Osteocyte (in vitro differentiated cells): ENCODE measurements around the gene HTR5A. TPM values are rescaled to one million over a fixed set of nuclear protein-coding genes. Genes with fewer than 3 reads are reported as not detected.
A peak's percentile ranks its signal among the peaks of the same experiment; 100 is the strongest.

ENCODE experiments used
- DNase-seq: peaks from one replicate; pipeline ENCODE4 v3.0.0; 2021; ENCODE audit warnings: mixed read lengths; ENCODE audit not compliant: unreplicated experiment; ENCODE audit errors: extremely low spot score
- H3K27ac Mint-ChIP-seq: one replicate; pipeline ENCODE4 v1.8.0; 2021; ENCODE audit warnings: mild to moderate bottlenecking, mixed read lengths; ENCODE audit not compliant: unreplicated experiment
- H3K27me3 Mint-ChIP-seq: one replicate; pipeline ENCODE4 v1.8.0; 2021; ENCODE audit warnings: mixed read lengths; ENCODE audit not compliant: unreplicated experiment
- H3K36me3 Mint-ChIP-seq: one replicate; pipeline ENCODE4 v1.8.0; 2021; ENCODE audit warnings: mixed read lengths; ENCODE audit not compliant: unreplicated experiment
- H3K4me1 Mint-ChIP-seq: one replicate; pipeline ENCODE4 v1.8.0; 2021; ENCODE audit warnings: mixed read lengths; ENCODE audit not compliant: unreplicated experiment
- H3K4me3 Mint-ChIP-seq: one replicate; pipeline ENCODE4 v1.8.0; 2021; ENCODE audit warnings: mild to moderate bottlenecking, moderate library complexity, mixed read lengths; ENCODE audit not compliant: unreplicated experiment
- H3K9me3 Mint-ChIP-seq: one replicate; pipeline ENCODE4 v1.8.0; 2021; ENCODE audit warnings: mixed read lengths; ENCODE audit not compliant: unreplicated experiment
- total RNA-seq: library from RNA; stranded (reverse); gene quantifications from 2 replicates; pipeline ENCODE4 v1.2.1, GENCODE V29; 2021
- TF ChIP-seq, protein P1 (sequence below): fragments of 200-600 bp; sonication (generic); IDR thresholded peaks from 2 replicates; pipeline ENCODE4 v1.5.0; 2021; ENCODE audit warnings: antibody characterized with exemption, mild to moderate bottlenecking, moderate library complexity

HTR5A gene
- total RNA-seq, 1 donor from 2014 or later, result not detected

DNA sequence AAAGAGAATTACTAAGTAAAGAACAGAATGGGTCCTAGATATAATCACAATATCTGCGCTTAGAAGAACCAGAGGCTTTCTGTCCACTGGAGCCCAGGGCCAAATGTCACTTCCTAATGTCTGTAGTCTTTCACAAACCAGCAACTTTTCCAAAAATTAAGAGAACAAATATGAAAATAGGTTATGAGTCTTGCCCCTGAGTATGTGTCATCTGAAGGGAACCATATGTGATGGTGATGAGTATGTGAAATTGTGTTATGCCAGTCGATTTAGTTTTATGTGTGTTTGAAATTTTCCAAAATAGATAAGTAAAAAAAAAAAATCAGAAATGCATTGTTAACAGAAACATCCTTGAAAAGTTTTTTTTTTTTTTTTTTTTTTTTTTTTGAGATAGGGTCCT is 15.4 kb upstream of the HTR5A start:
- no peaks in the 10 kb centered on the region for H3K27me3 Mint-ChIP-seq
- H3K4me3 Mint-ChIP-seq, result no peak overlapping the region
- no peaks in the 10 kb centered on the region for H3K4me1 Mint-ChIP-seq
- DNase-seq, result no peak
- H3K9me3 Mint-ChIP-seq, result no peaks in the 10 kb centered on the region
- no peak overlapping the region for H3K27ac Mint-ChIP-seq
- H3K36me3 Mint-ChIP-seq, result no peaks in the 10 kb centered on the region
- TF ChIP-seq, protein P1, sequence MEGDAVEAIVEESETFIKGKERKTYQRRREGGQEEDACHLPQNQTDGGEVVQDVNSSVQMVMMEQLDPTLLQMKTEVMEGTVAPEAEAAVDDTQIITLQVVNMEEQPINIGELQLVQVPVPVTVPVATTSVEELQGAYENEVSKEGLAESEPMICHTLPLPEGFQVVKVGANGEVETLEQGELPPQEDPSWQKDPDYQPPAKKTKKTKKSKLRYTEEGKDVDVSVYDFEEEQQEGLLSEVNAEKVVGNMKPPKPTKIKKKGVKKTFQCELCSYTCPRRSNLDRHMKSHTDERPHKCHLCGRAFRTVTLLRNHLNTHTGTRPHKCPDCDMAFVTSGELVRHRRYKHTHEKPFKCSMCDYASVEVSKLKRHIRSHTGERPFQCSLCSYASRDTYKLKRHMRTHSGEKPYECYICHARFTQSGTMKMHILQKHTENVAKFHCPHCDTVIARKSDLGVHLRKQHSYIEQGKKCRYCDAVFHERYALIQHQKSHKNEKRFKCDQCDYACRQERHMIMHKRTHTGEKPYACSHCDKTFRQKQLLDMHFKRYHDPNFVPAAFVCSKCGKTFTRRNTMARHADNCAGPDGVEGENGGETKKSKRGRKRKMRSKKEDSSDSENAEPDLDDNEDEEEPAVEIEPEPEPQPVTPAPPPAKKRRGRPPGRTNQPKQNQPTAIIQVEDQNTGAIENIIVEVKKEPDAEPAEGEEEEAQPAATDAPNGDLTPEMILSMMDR, result no peak

DNA sequence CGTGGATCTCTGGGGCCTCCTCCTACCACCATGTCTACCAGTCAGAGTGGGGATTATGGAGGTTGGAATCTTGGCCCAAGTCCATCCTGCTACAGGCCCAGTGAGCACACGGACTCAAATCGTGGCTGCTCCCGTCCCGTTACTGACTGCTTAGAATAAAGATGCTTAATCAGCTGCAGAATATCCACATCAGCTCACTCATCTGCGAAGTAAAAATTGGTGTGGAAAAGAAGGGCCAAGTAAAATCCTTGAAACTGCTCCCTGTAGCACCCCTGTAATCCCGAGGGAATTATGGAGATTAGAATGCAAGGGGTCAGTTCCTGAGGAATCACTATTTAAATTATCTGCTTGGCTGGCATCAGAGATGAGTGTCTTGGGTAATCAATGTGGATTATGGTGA is 13.0 kb upstream of the HTR5A start:
- H3K4me3 Mint-ChIP-seq, result no peak overlapping the region
- no peaks in the 10 kb centered on the region for H3K27me3 Mint-ChIP-seq

DNA sequence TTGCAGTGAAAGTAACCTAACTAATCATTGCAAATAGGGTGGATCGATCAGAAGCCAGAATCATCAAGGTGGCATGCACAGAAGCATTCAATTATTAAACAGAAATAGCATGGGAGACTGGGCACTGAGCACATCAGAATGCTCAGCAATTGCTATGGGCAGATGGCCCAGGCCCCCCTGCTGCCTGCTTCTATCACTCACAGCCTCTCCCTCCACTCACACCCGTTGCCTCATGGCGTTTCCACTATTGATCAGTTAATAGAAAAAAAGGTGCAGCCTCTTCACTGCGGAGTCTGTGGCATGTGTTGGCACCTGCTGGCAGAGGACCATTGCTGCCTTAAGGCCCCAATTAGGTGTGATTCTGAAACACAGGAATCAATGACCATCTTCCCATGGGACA is 11.2 kb upstream of the HTR5A start:
- H3K9me3 Mint-ChIP-seq, result no peaks in the 10 kb centered on the region
- no peak for DNase-seq
- no peaks in the 10 kb centered on the region for H3K4me1 Mint-ChIP-seq
- H3K36me3 Mint-ChIP-seq, result no peaks in the 10 kb centered on the region
- H3K27ac Mint-ChIP-seq, result no peak overlapping the region
- H3K27me3 Mint-ChIP-seq, result no peaks in the 10 kb centered on the region
- H3K4me3 Mint-ChIP-seq, result no peak overlapping the region
- TF ChIP-seq, protein P1, result no peak

More for the DNA sequence above, 13.0 kb upstream of the HTR5A start:
- H3K27ac Mint-ChIP-seq, result no peak overlapping the region
- DNase-seq, result no peak
- H3K9me3 Mint-ChIP-seq, result no peaks in the 10 kb centered on the region
- no peaks in the 10 kb centered on the region for H3K36me3 Mint-ChIP-seq
- TF ChIP-seq, protein P1, result no peak
- H3K4me1 Mint-ChIP-seq, result no peaks in the 10 kb centered on the region

DNA sequence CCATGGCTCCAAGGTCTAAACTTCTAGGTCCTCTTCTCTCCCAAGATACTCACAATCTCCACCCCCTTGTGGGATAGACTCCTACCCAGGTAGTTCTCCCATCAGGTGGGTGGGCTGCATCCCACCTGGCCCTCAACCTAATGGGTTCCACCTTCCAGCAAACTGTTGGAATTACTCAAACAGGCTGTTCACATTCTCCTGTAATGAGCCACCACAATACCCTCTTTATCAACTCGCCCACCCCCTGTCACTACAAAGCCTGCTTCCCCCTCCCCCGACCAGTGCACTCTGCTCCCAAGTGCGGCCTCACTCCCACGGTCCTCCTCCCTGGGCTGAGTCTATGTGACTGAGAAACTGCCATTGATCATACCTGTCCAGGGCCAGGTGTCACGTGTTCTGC is 10.4 kb upstream of the HTR5A start:
- Mint-ChIP-seq H3K27me3 (no peaks in the 10 kb centered on the region), H3K36me3 (no peaks in the 10 kb centered on the region), H3K4me1 (no peaks in the 10 kb centered on the region), H3K4me3 (no peak overlapping the region), H3K9me3 (no peaks in the 10 kb centered on the region), H3K27ac (no peak overlapping the region)
- DNase-seq, result peak; percentile 36
- TF ChIP-seq, protein P1, result no peak

DNA sequence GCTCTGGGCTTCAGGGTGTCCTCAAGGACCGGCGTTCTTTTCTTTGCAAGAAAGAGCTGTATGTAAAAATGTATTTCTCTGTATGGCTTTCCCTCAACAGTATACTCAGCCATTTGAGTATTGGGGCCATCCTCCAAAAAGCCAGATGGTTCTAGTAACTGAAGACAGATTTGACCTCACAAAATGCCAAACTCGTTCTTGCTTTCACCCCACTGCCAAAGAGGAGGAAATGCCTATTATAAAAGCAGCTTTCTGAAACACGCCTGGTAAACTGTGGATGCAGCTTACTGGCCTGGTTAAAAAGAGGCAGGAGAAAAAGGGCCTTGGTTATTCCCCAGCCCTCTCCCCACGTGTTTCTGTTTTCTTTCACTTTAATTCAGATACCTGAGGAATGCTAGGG is 7.7 kb upstream of the HTR5A start:
- H3K9me3 Mint-ChIP-seq, result no peaks in the 10 kb centered on the region
- H3K4me3 Mint-ChIP-seq, result no peak overlapping the region
- no peak for DNase-seq
- no peaks in the 10 kb centered on the region for H3K27me3 Mint-ChIP-seq
- H3K27ac Mint-ChIP-seq, result no peak overlapping the region
- no peaks in the 10 kb centered on the region for H3K4me1 Mint-ChIP-seq
- H3K36me3 Mint-ChIP-seq, result no peaks in the 10 kb centered on the region
- TF ChIP-seq, protein P1, result no peak
